K562 treated with DMSO at 1 percent for 48 hours (cell line): Measurements from ENCODE around the gene FANCM. TPM values are rescaled to one million over a fixed set of nuclear protein-coding genes. Genes with fewer than 3 reads are reported as not detected.

Source experiments
- total RNA-seq: library from RNA; unstranded; fragments of 300-600 nt; gene quantifications from 2 replicates; pipeline ENCODE4 v1.2.3, GENCODE V29; 2022; ENCODE audit warnings: low replicate concordance; ENCODE audit errors: extremely low read depth

FANCM gene, protein sequence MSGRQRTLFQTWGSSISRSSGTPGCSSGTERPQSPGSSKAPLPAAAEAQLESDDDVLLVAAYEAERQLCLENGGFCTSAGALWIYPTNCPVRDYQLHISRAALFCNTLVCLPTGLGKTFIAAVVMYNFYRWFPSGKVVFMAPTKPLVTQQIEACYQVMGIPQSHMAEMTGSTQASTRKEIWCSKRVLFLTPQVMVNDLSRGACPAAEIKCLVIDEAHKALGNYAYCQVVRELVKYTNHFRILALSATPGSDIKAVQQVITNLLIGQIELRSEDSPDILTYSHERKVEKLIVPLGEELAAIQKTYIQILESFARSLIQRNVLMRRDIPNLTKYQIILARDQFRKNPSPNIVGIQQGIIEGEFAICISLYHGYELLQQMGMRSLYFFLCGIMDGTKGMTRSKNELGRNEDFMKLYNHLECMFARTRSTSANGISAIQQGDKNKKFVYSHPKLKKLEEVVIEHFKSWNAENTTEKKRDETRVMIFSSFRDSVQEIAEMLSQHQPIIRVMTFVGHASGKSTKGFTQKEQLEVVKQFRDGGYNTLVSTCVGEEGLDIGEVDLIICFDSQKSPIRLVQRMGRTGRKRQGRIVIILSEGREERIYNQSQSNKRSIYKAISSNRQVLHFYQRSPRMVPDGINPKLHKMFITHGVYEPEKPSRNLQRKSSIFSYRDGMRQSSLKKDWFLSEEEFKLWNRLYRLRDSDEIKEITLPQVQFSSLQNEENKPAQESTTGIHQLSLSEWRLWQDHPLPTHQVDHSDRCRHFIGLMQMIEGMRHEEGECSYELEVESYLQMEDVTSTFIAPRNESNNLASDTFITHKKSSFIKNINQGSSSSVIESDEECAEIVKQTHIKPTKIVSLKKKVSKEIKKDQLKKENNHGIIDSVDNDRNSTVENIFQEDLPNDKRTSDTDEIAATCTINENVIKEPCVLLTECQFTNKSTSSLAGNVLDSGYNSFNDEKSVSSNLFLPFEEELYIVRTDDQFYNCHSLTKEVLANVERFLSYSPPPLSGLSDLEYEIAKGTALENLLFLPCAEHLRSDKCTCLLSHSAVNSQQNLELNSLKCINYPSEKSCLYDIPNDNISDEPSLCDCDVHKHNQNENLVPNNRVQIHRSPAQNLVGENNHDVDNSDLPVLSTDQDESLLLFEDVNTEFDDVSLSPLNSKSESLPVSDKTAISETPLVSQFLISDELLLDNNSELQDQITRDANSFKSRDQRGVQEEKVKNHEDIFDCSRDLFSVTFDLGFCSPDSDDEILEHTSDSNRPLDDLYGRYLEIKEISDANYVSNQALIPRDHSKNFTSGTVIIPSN (N-terminal part only)
- total RNA-seq, result not detected in 2 replicates

DNA sequence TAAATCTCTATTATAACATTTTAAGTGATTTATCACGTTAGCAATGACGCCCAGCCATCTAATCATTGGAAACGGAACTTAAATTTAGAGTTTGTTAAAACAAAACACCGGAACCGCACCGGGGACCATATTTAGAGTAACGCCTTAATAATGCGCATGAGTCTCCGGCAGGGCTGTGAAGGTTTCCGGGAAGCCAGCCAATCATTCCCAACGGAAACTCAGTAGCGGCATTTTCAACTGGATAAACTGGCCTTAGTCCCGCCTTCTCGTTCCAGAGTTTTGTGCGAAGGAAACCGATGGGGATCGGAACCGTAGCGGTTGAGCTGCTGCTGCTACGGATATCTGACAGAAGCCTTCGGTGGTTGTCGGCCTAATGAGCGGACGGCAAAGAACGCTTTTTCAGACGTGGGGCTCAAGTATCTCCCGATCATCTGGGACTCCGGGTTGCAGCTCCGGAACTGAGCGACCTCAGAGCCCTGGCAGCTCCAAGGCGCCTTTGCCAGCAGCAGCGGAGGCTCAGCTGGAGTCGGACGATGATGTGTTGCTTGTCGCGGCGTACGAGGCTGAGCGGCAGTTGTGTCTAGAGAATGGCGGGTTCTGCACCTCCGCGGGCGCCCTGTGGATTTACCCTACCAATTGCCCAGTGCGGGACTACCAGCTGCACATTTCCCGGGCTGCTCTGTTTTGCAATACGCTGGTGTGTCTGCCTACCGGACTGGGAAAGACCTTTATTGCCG, at the start of gene FANCM:
FANCM (plus strand) TSS at position 272 of the 737 bp plus-strand sequence; CDS start at position 374, 102 bp downstream.

GRCh38 chr14:45134051-45134958, 1.4 kb upstream of the FANCM start, which contains the start of gene FKBP3:
Gene FKBP3, minus strand, starts transcription at chr14:45134481. Its CDS starts 25 bp downstream, at chr14:45134456.

Other genes starting within 250 kb of the FANCM start
- not detected in 2 replicates for gene KLHL28, start 174.0 kb upstream of the FANCM start, total RNA-seq
- gene TOGARAM1, start 173.7 kb upstream of the FANCM start, total RNA-seq, result not detected in 2 replicates
- gene PRPF39, start 51.8 kb upstream of the FANCM start, total RNA-seq, result not detected in 2 replicates
- not detected in 2 replicates for gene FKBP3, start 1.4 kb upstream of the FANCM start, total RNA-seq
- not detected in 2 replicates for gene MIS18BP1, start 117.3 kb downstream of the FANCM start, total RNA-seq